Left renal cortex interstitium (tissue), 4 donors: Measurements from ENCODE around the gene DLGAP1. TPM values are rescaled to one million over a fixed set of nuclear protein-coding genes. Genes with fewer than 3 reads are reported as not detected.
"Not testable (repeated sequence)": the region's sequence is repeated elsewhere in the genome, so short reads cannot be mapped to it uniquely, and the experiment has no call there.

Source experiments
- DNase-seq, 4 donors: peaks; one replicate each; pipeline ENCODE4 v3.0.0-alpha.2; 2013; ENCODE audit warnings: low read depth in 4 of 4, low spot score in 2 of 4, missing footprints in 1 of 4
- polyA plus RNA-seq, 4 donors: library from polyadenylated mRNA; unstranded; fragments of 120-200 nt; gene quantifications; one replicate each; pipeline ENCODE4 v1.2.1, GENCODE V29; 2013; ENCODE audit not compliant: insufficient read length in 4 of 4

DLGAP1 gene
- polyA plus RNA-seq, 4 donors: 4.1 to 5.3 (median 4.9) TPM

DNA sequence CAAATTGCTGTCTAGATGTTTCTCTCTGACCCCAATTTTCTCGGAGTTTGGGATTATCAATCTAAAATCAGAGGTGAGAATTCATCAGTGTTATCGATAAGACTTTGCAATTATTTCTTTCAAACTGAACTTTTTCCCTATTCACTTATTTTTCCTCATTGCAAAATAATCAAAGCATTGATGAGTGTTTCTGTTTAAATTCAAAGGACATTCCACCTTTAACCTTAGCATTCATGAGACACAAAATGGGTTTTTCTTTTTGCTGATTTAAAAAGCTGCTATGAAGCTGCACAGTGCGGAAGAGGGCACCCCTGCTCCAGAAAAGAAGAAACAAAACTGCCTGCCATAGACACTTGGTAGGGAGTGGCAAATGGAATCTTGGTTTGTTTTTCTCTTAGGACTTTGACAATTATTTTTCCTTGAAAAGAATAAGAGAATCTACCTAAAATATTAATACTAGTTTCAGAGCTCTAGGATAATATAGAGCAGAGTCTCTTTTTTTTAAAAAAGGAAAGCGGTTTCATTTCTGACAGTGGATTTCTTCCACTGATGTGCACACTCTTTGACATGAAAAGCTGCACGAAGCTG lies 801.8 kb downstream of the DLGAP1 start:
- DNase-seq: no peak

DNA sequence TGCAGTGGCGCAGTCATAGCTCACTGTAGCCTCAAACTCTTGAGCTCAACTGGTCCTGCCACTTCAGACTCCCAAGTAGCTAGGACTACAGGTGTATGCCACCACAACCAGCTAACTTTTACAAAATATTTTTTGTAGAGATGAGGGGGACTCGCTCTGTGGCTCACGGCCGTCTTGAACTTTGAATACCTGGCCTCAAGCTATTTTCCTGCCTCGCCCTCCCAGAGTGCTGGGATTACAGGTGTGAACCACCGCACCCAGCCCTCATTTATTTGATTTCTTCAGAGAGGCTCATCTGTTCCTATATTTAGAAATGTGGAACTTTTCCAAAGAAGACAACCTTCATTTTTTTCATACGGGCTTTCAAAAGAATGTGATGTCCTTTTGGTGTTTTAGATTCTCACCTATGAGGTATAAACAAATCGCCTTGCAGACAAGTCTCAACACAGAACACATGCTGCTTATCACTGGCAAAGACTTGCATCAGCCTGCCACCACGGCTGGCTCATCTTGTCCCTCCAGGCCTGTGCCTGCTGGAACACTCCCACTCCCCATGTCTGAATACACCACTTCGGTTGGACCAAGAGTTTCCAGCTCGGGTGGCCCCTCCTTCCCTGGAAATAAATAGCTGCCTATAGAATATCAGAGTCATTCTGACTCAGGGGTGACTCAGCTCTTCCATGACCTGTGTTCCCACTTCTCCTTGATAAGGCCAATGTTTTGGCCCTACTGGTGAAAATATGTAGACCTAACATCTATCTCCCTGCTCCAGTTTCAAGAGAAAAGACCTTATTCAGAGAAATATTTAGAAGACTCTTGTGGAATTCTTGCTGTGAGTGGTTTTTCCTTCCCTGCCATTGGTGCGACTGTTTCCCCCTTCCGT lies 802.5 kb downstream of the DLGAP1 start:
- DNase-seq: no peak

DNA sequence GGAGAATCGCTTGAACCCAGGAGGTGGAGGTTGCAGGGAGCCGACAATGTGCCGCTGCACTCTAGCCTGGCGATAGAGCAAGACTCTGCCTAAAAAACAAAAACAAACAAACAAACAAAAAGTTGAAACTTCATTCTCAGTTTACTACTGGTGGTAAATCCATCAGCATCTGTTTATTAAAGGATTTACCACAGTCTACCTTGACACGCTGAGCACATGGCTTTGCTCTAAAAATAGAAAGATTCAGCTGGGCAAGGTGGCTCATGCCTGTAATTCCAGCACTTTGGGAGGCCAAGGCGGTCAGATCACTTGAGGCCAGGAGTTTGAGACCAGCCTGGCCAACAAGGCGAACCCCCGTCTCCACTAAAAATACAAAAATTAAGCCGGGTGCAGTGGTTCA lies 803.8 kb downstream of the DLGAP1 start:
- no peak for DNase-seq

DNA sequence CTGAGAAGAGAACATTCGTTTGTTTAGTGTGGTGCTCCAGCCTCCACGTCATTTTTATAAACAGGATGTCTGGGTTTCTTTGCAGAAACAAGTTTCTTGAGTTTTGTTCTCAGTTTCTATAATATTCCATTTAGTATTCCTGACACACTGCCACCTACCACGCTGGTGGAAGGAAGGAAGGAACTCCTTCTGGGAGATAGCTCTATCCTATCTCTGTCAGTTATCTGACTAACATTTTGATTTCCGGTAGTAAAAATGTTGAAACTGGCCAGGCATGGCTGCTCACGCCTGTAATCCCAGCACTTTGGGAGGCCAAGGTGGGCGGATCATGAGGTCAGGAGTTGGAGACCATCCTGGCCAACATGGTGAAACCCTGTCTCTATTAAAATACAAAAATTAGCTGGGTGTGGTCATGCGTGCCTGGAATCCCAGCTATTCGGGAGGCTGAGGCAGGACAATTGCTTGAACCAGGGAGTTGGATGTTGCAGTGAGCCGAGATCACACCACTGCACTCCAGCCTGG lies 804.5 kb downstream of the DLGAP1 start:
- DNase-seq: not testable (repeated sequence)

DNA sequence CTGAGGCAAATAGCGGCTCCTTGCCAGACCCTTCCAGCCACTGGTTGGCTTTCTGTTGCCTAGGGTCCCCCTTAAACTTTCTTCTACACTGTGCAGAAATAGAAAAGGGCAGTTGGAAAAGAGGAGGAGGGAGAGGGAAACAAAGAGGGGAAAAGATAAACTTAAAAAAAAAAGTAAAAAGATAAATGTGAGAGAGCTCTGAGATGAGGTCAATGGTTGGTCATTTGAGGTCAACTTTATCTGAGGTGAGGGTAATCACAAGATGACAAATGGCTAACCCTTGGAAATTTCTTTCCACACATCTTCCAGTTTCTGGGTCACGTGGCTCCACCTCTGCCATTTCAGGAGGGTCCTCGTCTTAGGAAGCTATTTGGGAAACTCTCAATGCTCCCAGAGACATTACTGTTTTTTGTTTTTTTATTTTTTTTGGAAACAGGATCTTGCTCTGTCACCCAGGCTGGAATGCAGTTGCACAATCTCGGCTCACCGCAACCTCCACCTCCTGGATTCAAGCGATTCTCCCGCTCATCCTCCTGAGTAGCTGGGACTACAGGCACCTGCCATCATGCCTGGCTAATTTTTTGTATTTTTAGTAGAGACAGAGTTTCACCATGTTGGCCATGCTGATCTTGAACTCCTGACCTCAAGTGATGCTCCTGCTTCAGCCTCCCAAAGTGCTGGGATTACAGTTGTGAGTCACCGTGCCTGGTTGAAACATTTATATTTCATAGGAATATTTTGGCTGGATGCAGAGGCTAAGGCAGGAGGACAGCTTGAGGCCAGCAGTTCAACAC lies 805.3 kb downstream of the DLGAP1 start:
- no peak for DNase-seq

DNA sequence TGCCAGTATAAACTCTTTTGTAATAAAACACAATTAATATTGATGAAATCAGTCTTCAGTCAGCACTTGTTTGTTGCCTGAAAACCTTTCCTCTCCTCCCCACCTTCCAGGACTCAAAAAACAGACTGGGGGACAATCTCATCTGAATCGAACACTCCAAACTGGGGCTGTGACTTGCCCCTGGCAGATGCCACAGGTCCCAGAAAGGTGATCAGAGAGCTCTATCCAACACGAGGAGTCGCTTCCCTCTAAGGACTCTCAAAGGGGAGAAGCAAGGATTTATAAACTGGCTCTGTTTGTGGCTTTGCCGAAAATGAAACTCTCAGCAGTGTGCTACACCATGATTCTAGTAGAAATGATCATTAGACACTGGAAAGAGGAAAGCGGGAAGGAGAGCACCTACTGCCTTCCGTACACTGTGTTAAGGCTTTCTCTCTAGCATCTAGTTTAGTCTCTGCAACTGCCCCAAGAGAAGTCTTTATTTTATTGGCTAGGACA lies 805.9 kb downstream of the DLGAP1 start:
- DNase-seq: no peak

DNA sequence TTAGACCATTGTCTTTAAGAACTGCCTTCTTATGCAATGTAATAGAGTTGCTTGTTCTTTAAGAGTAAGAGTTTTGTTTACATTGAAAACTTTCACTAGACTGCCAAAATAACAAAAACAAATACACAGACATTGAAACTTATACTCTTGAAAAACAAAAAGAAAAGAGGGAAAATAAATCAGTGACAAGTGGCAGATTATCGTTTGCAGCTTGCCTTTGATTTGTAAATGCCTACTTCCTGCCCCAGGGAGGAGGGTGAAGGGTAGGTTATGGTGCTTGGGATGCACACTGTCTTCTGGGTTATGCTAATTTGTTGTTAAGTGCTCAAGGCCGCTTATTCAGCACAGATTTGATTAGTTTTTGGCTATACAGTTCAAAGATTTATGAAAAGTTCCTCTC lies 806.5 kb downstream of the DLGAP1 start:
- DNase-seq: no peak

DNA sequence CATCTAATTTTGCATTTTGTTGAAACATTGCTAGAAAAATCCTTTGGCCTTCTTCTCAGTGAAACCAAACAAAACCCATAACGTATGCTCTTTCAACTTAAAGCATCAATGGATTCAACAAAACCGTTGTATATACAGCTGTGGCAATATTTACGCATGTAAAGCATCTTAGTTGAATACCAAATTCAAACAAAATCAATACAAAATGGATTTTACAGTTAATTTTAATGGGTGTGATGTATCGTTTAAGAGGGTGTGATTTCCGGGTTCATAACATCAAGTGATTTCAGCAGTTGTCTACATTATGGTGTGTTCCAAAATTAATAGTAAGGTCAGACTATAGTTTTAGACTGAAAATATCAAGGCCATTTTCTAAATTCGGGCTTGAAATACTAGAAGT lies 806.9 kb downstream of the DLGAP1 start:
- no peak for DNase-seq

DNA sequence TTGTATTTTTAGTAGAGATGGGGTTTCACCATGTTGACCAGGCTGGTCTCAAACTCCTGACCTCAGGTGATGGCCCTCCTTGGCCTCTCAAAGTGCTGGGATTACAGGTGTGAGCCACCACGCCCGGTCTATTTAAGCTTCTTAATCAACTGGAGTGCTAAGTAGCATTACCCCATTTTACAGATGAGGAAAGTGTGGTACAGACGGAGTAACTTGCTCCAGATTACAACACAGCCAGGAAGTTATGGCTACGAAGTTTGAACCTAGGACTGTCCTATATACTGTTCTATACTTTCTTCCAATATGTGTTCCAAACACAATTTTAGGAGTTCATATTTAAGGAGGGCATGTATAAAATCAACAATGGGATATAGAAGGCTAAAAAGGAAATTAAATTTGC lies 807.5 kb downstream of the DLGAP1 start:
- no peak for DNase-seq

DNA sequence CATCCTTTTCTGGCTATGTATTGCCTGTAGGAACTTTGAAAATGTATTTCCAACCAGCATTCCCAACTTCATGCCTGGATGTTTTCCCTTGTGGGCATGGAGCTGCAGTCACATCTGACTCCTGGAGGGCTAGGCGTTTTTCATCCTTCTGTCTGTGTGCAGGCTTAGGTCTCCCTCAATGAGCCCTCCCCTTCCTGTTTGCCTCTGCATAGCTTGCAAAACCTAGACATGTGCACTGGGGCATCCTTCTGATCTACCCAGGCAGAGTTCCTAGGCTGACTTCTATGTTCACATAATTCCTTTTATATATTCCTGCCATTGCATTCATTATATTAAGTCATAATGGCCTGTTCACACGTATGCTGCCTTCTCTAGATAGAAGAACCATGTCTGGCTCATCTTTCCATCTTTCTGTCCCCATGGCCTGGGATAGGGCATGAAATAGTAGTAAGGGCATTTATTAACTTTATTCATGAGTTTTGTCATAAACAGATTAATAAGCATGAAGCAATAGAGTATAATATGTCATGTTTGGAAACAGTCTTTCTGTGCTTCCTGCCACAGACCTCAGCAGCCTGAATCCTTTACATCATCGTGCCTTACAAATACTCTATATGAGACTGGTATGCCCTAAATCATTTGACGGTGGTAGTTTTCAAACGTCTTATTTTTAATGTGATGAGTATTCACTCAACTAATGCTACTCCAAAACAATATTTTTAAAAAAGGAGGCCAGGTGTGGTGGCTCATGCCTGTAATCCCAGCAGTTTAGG lies 809.5 kb downstream of the DLGAP1 start:
- DNase-seq: no peak

DNA sequence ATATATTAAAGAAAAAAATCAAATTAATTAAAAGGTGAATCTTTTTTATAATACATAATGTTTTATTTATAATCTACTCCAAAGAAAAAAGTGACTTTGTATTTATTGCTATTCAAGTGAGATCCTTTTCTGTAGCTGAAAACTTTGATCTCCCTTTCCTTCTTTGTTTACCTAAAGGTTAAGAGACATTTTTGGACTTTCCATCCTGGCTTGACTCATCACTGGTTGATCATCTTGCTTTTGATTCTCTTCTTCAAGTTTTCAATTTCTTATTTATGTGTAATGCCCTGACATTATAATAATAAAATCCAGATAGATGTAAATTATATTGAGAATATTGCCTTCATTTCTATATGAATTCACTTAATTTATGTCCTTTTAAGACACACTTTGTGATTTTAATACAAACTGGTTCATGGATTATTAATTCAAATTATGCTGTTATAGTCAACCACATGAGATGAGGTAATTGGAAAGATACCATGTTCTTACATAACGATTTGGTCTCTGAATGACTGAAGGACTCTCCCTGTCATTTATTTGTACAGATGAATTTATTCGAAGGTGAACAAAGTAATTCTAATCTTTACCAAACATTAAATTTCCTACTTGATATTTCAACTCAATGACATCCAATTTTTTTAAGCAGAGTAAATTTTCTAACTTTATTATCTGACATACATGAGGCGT lies 820.7 kb downstream of the DLGAP1 start:
- no peak for DNase-seq

DNA sequence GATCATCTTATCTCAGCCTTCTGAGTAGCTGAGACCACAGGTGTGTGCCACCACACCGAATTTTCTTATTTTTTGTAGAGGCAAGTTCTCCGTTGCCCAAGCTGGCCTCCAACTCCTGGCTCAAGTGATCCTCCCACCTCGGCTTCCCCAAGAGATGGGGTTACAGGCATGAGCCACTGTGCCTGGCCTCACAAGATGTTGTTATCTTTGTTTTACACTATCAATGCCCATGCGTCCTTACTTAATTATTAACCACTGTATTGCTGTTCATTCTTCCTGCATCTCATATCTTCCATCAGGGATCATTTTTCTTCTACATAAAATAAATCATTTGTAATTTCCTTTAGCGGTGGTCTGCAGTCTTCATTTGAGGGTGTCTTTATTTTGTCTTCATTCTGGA lies 823.2 kb downstream of the DLGAP1 start:
- DNase-seq: no peak

DNA sequence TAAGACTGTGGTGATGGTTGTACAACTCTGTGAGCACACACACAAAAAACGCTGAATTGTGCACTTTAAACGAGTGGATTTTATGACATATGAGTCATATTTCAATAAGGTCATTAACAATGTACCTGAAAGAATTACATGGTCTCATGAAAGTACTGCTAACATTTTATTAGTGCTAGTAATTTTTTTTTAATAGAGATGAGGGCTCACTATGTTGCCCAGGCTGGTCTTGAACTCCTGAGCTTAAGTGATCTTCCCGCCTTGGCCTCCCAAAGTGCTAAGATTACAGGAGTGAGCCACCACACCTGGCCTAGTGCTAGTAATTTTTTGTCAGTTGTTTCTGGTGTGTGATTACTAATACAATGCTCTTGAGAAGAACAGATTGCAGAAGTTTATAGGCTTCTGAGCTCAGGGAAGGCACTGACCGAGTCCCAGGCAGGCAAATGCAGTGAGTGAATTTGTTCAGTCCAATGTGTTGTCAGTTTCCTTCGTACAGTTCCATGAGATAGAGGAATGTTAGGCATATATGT lies 828.1 kb downstream of the DLGAP1 start:
- DNase-seq: no peak

DNA sequence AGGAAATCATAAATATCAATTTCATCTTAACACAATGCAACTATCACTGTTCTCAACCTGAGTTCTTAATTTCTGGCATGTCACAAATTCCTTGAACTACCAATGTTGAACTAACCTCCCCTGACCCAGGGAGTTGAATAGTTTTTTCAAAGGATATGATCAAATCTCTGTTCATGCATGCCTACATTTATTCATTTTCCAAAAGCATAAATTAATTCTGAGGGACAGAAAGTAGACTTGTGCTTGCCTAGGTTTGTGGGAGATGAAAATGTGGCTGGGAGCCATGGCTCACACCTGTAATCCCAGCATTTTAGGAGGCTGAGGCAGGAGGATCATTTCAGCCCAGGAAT lies 829.4 kb downstream of the DLGAP1 start:
- DNase-seq: no peak

DNA sequence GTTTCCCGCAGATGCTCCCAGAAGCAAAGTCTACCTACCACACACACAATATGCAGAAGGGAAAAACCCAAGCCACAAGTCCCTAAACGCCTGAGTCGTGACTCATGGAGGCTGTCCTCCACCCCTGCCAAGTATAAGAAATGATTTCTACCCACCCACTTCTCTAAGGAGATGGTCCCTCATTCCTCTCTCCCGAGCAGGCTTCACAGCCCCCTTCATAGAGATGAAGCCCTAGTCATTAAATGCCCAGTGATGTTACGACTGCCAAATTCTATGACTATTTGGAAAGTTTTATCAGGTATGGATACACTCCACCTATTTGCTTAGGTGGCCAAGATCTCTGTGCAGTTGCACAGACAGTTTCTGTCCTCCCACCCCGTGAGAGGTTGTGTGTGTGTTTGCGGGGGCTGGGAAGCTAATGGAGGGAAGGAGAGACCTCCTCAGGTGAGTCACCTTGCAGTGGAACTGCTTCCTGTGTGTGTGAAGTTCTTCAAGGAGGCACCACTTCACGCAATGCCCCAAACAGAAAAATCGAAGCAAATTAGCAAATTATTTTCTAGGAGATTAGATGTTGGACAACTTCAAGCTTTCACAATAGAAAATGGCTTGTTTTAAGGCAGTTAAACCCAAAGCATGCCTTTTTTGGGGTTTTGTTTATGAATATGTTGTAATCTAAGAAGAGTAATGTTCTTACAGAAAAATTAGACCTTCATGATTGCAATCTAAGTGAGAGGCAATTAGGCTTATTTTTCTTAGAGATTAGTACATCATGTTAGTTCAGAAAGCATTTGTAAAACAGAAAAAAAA lies 830.0 kb downstream of the DLGAP1 start:
- no peak for DNase-seq

DNA sequence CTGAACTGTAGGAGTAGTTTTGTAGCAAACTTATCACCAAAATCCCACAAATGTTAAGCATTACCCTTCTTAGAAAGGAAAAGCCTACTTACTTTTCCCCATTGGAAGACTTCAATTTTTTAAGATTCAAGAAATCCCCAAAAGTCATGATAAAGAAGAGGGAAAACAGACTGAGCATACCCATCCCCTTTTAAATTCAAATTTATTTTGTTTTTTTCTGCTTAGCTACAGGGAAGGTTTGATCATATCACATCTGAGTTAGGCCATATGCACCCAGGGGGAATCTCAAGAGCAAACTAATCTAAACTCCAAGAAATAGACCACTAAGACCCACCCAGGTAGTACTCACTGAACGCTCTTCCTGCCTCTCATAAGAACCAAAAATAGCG lies 830.6 kb downstream of the DLGAP1 start:
- DNase-seq: no peak

DNA sequence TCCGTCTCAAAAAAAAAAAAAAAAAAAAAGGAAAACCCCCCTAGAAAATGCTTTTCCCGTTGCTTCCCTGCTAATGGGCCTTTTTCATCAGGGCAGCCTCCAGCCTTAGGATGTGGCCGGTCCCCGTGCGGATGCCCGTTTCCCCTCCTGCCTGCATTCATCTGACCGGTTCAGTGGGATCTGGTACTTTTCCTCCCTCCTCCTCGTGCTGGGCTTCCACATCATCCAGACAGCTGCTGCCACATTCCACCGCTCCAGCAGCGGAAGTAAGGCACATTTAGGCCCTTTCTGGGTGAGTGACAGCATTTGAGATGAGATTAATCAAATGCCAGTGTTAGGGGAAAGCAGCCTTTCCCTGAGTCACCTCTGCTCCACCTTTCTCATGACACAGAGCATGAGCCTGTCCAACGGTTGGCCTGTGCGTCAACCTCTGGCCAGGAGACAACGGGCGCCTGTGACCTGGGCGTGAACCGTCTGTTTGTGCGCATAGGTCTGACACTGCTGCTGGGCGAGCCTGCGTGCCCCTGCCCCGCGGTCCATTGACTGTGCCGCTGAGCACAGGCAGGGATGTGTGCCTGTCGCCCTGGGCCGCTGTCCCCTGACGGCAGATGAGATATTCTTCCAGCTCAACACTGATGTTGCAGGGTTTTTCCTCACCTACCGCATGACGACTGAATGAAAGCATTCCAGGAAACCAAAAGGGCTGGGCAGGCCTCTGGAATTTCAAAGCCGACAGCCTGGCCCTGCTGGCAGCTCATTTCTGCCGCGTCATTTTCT lies 831.1 kb downstream of the DLGAP1 start:
- no peak for DNase-seq
